Activated B cell treated with CpG ODN at 0.5 μM for 24 hours (primary cell): ENCODE data around the gene SERPING1. TPM values are rescaled to one million over a fixed set of nuclear protein-coding genes. Genes with fewer than 3 reads are reported as not detected.
A peak's percentile ranks its signal among the peaks of the same experiment; 100 is the strongest.

Experiments
- ATAC-seq: fragments of 200-7000 bp; cut with Tn5 transposase; one replicate; pipeline ENCODE4 v1.10.0; 2021; ENCODE audit warnings: low read depth, mild to moderate bottlenecking, moderate library complexity
- CTCF ChIA-PET: fragments of 350-600 bp; sonication (Branson Sonifier 250); formaldehyde crosslinking; loops from one replicate; lab custom pipeline; 2021; ENCODE audit warnings: antibody characterized with exemption; lab: Charles Lee
- POLR2A ChIA-PET: fragments of 350-600 bp; sonication (Branson Sonifier 250); formaldehyde crosslinking; loops from one replicate; lab custom pipeline; 2021; ENCODE audit warnings: antibody characterized with exemption; lab: Charles Lee
- DNase-seq: peaks from one replicate; pipeline ENCODE4 v3.0.0; 2022
- H3K27ac Mint-ChIP-seq: one replicate; pipeline ENCODE4 v1.8.0; 2020; ENCODE audit warnings: mixed read lengths
- H3K27me3 Mint-ChIP-seq: one replicate; pipeline ENCODE4 v1.8.0; 2021; ENCODE audit warnings: mixed read lengths
- H3K36me3 Mint-ChIP-seq: one replicate; pipeline ENCODE4 v1.8.0; 2021; ENCODE audit warnings: low read depth, mixed read lengths
- H3K4me1 Mint-ChIP-seq: one replicate; pipeline ENCODE4 v1.8.0; 2021; ENCODE audit warnings: mixed read lengths
- H3K4me3 Mint-ChIP-seq: one replicate; pipeline ENCODE4 v1.8.0; 2020; ENCODE audit warnings: mild to moderate bottlenecking, mixed read lengths
- H3K9me3 Mint-ChIP-seq: one replicate; pipeline ENCODE4 v1.8.0; 2020; ENCODE audit warnings: mixed read lengths
- intact Hi-C: fragments of 100-400 bp; cut with micrococcal nuclease; formaldehyde crosslinking; loops from one replicate; pipeline ENCODE4 v1.15.1; 2024
- total RNA-seq: library from RNA; stranded (reverse); gene quantifications from 2 replicates; pipeline ENCODE4 v1.2.3, GENCODE V29; 2022
- TF ChIP-seq, protein P1 (sequence below): fragments of 200-600 bp; IDR thresholded peaks from one replicate; pipeline ENCODE4 v1.8.0; 2022; ENCODE audit warnings: antibody characterized with exemption, mild to moderate bottlenecking

The SERPING1 gene
- total RNA-seq, 1 donor from 2014 or later = not detected

- Mint-ChIP-seq H3K4me3 (peak overlapping the region; percentile 99), H3K27ac (peak overlapping the region; percentile 94), H3K4me1 (peaks cover 23% of the 10 kb centered on the region), H3K27me3 (no peaks in the 10 kb centered on the region), H3K9me3 (no peaks in the 10 kb centered on the region), H3K36me3 (peaks cover 35% of the 10 kb centered on the region)
- intact Hi-C loops = loop anchor here (1.0 to 2.0 kb wide), 8 partner anchors 10 to 921 kb away; partner anchors contain the start of genes MED19, SLC43A3, SSRP1 and TIMM10
- DNase-seq (no peak), ATAC-seq (no peak)
- CTCF ChIA-PET = interaction anchor here (0.7 to 0.8 kb wide), 2 partner anchors 12 to 199 kb away, joined by 3 read pairs; no protein-coding TSS in a partner anchor
- POLR2A ChIA-PET = interaction anchor here (0.6 to 2.8 kb wide), 6 partner anchors 10 to 1506 kb away, joined by 3 to 14 read pairs (median 3); partner anchors contain the start of genes SSRP1 and TIMM10
- TF ChIP-seq, protein P1, sequence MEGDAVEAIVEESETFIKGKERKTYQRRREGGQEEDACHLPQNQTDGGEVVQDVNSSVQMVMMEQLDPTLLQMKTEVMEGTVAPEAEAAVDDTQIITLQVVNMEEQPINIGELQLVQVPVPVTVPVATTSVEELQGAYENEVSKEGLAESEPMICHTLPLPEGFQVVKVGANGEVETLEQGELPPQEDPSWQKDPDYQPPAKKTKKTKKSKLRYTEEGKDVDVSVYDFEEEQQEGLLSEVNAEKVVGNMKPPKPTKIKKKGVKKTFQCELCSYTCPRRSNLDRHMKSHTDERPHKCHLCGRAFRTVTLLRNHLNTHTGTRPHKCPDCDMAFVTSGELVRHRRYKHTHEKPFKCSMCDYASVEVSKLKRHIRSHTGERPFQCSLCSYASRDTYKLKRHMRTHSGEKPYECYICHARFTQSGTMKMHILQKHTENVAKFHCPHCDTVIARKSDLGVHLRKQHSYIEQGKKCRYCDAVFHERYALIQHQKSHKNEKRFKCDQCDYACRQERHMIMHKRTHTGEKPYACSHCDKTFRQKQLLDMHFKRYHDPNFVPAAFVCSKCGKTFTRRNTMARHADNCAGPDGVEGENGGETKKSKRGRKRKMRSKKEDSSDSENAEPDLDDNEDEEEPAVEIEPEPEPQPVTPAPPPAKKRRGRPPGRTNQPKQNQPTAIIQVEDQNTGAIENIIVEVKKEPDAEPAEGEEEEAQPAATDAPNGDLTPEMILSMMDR = no peak
Observed at GRCh38 chr11:57656885-57657193, 59.4 kb downstream of the SERPING1 start.

DNA sequence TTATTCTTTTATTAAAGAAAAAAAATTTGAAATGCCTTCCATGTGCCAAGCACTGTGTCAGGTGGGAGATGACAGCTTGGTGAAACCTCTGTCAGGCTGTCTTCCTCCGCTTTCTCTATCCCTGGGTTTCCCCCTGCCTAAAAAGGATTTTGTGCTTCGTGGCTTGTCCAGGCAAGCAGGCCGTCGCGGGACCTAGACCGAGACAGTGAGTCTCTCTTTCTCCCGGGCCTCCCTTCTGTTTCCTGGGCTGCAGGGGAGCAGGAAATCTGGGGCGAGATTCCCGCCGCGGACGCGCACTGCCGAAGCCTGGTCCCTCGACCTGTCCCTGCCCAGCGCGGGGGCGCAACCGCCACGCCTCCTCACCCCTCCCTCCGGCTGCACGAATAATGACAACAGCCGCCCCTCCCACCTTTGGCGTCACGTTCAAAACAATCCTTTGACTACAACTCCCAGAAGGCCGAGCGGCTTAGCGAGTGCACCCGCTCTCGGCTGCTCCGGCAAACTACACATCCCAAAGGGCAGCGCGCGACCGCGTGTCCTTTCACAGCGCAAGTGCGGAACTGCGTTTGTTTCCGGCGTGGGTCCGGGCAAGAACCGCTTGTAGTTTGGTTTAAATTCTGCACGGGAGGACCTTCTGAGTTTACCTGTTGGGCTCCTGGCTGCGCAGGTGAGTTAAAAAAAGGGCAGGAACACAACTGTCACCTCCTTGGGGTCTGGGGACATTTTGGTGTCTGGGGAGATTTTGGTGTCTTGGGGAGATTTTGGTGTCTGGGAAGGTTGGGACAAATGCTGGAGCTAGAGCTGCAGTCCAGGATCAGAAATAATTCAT is 59.9 kb downstream of the SERPING1 start, which contains the start of gene CLP1:
CLP1 (plus strand) TSS at position 569 of the 829 bp plus-strand sequence. CDS start 1,715 bp downstream, outside the sequence.
- TF ChIP-seq, protein P1 = no peak
- H3K36me3 Mint-ChIP-seq = peaks cover 39% of the 10 kb centered on the region
- peak; percentile 97 for ATAC-seq
- peak within 1 kb of the TSS; percentile 99 for H3K4me3 Mint-ChIP-seq
- intact Hi-C loops = loop anchor here (1.0 to 2.0 kb wide), 8 partner anchors 10 to 921 kb away; partner anchors contain the start of genes MED19, SLC43A3, SSRP1 and TIMM10
- ChIA-PET POLR2A (interaction anchor here (0.7 to 2.8 kb wide), 8 partner anchors 10 to 322 kb away, joined by 3 to 14 read pairs (median 4); partner anchors contain the start of genes MED19, SELENOH, SSRP1 and TIMM10), CTCF (interaction anchor here (0.7 to 1.0 kb wide), 3 partner anchors 9 to 199 kb away, joined by 3 to 5 read pairs (median 3); no protein-coding TSS in a partner anchor)
- H3K27me3 Mint-ChIP-seq = no peaks in the 10 kb centered on the region
- DNase-seq = peak; percentile 96
- H3K9me3 Mint-ChIP-seq = no peaks in the 10 kb centered on the region
- peak within 1 kb of the TSS; percentile 94 for H3K27ac Mint-ChIP-seq
- peaks cover 23% of the 10 kb centered on the region for H3K4me1 Mint-ChIP-seq

DNA sequence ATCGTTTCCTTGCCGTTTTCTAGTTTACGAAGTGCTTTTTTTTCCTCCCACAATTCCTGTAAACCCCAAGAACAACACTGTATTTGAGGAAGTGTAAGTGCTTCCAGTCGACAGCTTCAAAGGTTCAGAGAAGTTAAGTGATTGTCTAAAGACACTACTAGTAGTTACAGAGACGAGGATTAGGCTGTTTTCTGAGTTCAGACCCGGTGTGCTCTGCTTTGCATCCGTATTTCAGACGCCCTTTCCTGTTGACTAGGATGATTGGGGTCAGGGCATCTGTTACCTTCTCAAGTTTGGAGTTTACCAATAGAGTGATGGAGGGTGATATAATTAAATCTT is 60.5 kb downstream of the SERPING1 start:
- peaks cover 44% of the 10 kb centered on the region for H3K36me3 Mint-ChIP-seq
- ChIA-PET POLR2A (interaction anchor here (0.8 to 2.8 kb wide), 5 partner anchors 9 to 323 kb away, joined by 4 to 14 read pairs (median 4); partner anchors contain the start of genes MED19, SELENOH, SSRP1 and TMX2), CTCF (interaction anchor here (0.7 to 1.0 kb wide), 2 partner anchors 9 to 142 kb away, joined by 3 to 5 read pairs; no protein-coding TSS in a partner anchor)
- TF ChIP-seq, protein P1 = no peak
- peak overlapping the region; percentile 99 for H3K4me3 Mint-ChIP-seq
- no peak for DNase-seq
- ATAC-seq = peak; percentile 4
- H3K27me3 Mint-ChIP-seq = no peaks in the 10 kb centered on the region
- no peaks in the 10 kb centered on the region for H3K9me3 Mint-ChIP-seq
- intact Hi-C loops = no loop called here
- peaks cover 27% of the 10 kb centered on the region for H3K4me1 Mint-ChIP-seq
- peak overlapping the region; percentile 94 for H3K27ac Mint-ChIP-seq

DNA sequence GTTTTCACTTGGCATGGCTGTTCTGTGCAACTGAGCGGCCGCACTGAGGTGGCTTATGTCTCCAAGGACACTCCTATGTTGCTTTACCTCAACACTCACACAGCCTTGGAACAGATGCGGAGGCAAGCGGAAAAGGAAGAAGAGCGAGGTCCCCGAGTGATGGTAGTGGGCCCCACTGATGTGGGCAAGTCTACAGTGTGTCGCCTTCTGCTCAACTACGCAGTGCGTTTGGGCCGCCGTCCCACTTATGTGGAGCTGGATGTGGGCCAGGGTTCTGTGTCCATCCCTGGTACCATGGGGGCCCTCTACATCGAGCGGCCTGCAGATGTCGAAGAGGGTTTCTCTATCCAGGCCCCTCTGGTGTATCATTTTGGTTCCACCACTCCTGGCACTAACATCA is 62.2 kb downstream of the SERPING1 start:
- POLR2A ChIA-PET = no interaction called here
- H3K9me3 Mint-ChIP-seq = no peaks in the 10 kb centered on the region
- peaks cover 27% of the 10 kb centered on the region for H3K4me1 Mint-ChIP-seq
- no peak overlapping the region for H3K4me3 Mint-ChIP-seq
- no peaks in the 10 kb centered on the region for H3K27me3 Mint-ChIP-seq
- CTCF ChIA-PET = interaction anchor here (1.4 kb wide), 1 partner anchor 21 kb away, joined by 3 read pairs; no protein-coding TSS in a partner anchor
- ATAC-seq (no peak), DNase-seq (no peak)
- peaks cover 44% of the 10 kb centered on the region for H3K36me3 Mint-ChIP-seq
- no peak overlapping the region for H3K27ac Mint-ChIP-seq
- TF ChIP-seq, protein P1 = no peak
- intact Hi-C loops = loop anchor here (10.0 kb wide), 1 partner anchor 1895 kb away; no protein-coding TSS in a partner anchor
